Thymus (tissue), 11 donors: ENCODE measurements around the gene EDA2R. TPM values are rescaled to one million over a fixed set of nuclear protein-coding genes. Genes with fewer than 3 reads are reported as not detected.

Source experiments
- DNase-seq, 9 donors: peaks; one replicate each; pipeline ENCODE4 v3.0.0-alpha.2; 2013; ENCODE audit warnings: low spot score in 9 of 9, low read depth in 6 of 9, missing footprints in 1 of 9
- H3K27ac ChIP-seq, 2 donors: one replicate each; pipeline ENCODE4 v1.5.1; 2013; ENCODE audit warnings: control low read depth in 1 of 2, low read depth in 1 of 2, low read length in 1 of 2, mild to moderate bottlenecking in 1 of 2, moderate library complexity in 1 of 2
- H3K27me3 ChIP-seq, 2 donors: one replicate each; pipeline ENCODE4 v1.5.1; 2013; ENCODE audit warnings: low read length in 1 of 2; ENCODE audit not compliant: control insufficient read depth in 2 of 2, insufficient read depth in 1 of 2
- H3K36me3 ChIP-seq, 2 donors: one replicate each; pipeline ENCODE4 v1.5.1; 2013; ENCODE audit warnings: low read length in 1 of 2, mild to moderate bottlenecking in 1 of 2, moderate library complexity in 1 of 2; ENCODE audit not compliant: control insufficient read depth in 2 of 2, insufficient read depth in 2 of 2
- H3K4me1 ChIP-seq, 2 donors: one replicate each; pipeline ENCODE4 v1.5.1; 2013; ENCODE audit warnings: low read length in 2 of 2; ENCODE audit not compliant: control insufficient read depth in 2 of 2, insufficient read depth in 2 of 2
- H3K4me3 ChIP-seq, 2 donors: one replicate each; pipeline ENCODE4 v1.5.1; 2013; ENCODE audit warnings: low read length in 2 of 2, control low read depth in 1 of 2, mild to moderate bottlenecking in 1 of 2
- H3K9me3 ChIP-seq, 2 donors: one replicate each; pipeline ENCODE4 v1.5.1; 2013; ENCODE audit warnings: low read length in 1 of 2, mild to moderate bottlenecking in 1 of 2; ENCODE audit not compliant: control insufficient read depth in 2 of 2, insufficient read depth in 1 of 2
- WGBS: extraction: QIAGEN DNeasy Blood & Tissue Kit; methylation state at CpG from one replicate; pipeline ENCODE4 v1.1.7; 2013; 5-methylcytosine and 5-hydroxymethylcytosine counted together
- polyA plus RNA-seq: library from polyadenylated mRNA; stranded (reverse); fragments of 200-250 nt; gene quantifications from one replicate; pipeline ENCODE4 v1.2.3, GENCODE V29; 2013
- total RNA-seq: library from RNA; stranded (reverse); fragments of 120-200 nt; gene quantifications from one replicate; pipeline ENCODE4 v1.2.4, GENCODE V29; 2013
- donor health status: healthy.

Gene EDA2R
- total and polyA plus RNA-seq, 2 donors = 2.2 to 2.6 TPM

DNA sequence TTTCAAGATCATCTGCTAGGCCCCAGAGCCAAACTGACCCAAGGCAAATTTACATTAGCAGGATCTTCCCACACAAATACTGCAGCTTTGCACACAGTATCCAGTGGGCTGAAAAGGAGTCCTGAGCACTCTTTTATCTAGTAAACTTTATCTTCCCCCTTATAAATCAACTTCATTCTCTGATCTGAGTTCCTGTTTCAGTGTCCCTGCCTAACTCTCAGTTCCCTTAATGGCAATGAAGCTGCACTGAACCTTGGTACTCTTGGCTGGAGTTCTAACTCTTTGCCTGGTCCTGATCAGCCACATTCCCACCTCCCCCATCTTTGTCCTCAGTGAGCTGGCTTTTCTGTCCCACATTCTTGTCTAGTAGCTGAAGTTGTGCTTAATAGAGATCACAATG, 37.4 kb downstream of the EDA2R start:
- no peak overlapping the region for H3K4me3 ChIP-seq
- H3K9me3 ChIP-seq = no peaks in the 10 kb centered on the region
- no peak overlapping the region for H3K27ac ChIP-seq
- H3K36me3 ChIP-seq = no peaks in the 10 kb centered on the region
- no peaks in the 10 kb centered on the region for H3K27me3 ChIP-seq
- no peak for DNase-seq
- no peaks in the 10 kb centered on the region for H3K4me1 ChIP-seq

DNA sequence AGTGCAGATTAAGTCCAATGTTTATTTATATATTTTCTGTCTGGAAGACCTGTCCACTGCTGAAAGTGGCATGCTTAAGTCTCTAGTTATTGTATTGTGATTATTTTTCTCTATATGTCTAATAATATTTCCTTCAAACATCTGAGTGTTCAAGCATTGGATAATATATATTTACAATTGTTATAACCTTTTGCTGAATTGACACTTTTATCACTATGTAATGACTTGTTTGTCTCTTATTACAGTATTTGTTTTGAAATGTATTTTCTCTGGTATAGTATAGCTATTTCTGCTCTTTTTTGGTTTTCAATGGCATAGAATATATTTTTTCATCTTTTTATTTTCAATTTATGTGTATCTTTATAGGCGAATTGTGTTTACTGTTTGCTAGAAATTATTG, 59.7 kb downstream of the EDA2R start:
- DNase-seq = no peak
- no peaks in the 10 kb centered on the region for H3K9me3 ChIP-seq
- no peak overlapping the region for H3K4me3 ChIP-seq
- H3K36me3 ChIP-seq = no peaks in the 10 kb centered on the region
- 96% methylated on average over 1 of the region's 1 CpG for WGBS
- H3K27ac ChIP-seq = no peak overlapping the region
- H3K27me3 ChIP-seq = no peaks in the 10 kb centered on the region
- no peaks in the 10 kb centered on the region for H3K4me1 ChIP-seq

DNA sequence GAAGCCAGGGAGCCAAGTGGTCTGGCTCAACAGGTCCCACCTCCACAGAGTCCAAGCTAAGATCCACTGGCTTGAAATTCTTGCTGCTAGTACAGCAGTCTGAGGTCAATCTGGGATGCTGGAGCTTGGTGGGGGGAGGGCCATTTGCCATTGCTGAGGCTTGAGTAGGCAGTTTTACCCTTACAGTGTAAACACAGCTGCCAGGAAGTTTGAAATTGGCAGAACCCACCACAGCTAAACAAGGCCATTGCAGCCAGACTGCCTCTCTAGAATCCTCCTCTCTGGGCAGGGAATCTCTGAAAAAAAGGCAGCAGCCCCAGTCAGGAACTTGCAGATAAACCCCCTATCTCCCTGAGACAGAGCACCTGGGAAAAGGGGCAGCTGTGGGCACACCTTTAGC, 84.9 kb downstream of the EDA2R start:
- no peaks in the 10 kb centered on the region for H3K9me3 ChIP-seq
- no peaks in the 10 kb centered on the region for H3K36me3 ChIP-seq
- H3K27ac ChIP-seq = no peak overlapping the region
- no peaks in the 10 kb centered on the region for H3K27me3 ChIP-seq
- no peak overlapping the region for H3K4me3 ChIP-seq
- H3K4me1 ChIP-seq = no peaks in the 10 kb centered on the region
- no peak for DNase-seq

DNA sequence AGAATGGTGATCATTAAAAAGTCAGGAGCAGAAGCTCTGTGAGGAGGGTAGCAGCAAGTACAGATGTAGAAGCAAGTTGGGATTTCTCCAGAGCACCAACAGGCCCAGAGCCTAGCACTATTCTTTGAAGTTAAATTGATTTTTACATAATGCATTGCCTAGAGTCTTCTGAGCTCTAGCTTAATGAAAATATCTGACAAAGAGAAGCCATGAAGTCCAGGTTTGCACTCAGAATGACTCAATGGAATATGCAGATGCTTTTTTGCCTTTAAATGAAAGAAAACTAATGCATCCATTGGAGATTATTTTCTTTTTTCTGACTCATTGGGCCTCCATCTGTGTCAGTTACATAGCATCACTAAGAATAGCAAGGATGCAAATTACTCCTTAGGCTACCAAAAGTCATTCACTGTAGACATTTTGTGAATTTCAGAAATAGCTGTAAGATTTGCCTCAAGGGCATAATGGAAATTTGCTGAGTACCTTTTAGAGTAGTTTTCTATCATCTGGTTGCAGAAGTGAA, 91.0 kb downstream of the EDA2R start:
- Histone ChIP-seq H3K27me3 (no peaks in the 10 kb centered on the region), H3K4me3 (no peak overlapping the region), H3K9me3 (no peaks in the 10 kb centered on the region), H3K4me1 (no peaks in the 10 kb centered on the region), H3K27ac (no peak overlapping the region), H3K36me3 (no peaks in the 10 kb centered on the region)
- no peak for DNase-seq
